WTC11 (cell line): ENCODE data around the gene AGAP3. TPM values are rescaled to one million over a fixed set of nuclear protein-coding genes. Genes with fewer than 3 reads are reported as not detected.
A peak's percentile ranks its signal among the peaks of the same experiment; 100 is the strongest.

ENCODE experiments used
- ATAC-seq: fragments of 200-7000 bp; cut with Tn5 transposase; 2 replicates; pipeline ENCODE4 v1.10.0; 2021; ENCODE audit warnings: mild to moderate bottlenecking, moderate library complexity
- CTCF ChIA-PET: fragments of 300-600 bp; sonication (Branson Sonifier 250); formaldehyde crosslinking; loops from one replicate; lab custom pipeline; 2021; ENCODE audit warnings: antibody characterized with exemption; lab: Charles Lee
- POLR2A ChIA-PET: fragments of 350-600 bp; sonication (Branson Sonifier 250); formaldehyde crosslinking; loops from one replicate; lab custom pipeline; 2021; ENCODE audit warnings: antibody characterized with exemption; lab: Charles Lee
- DNase-seq: peaks from one replicate; pipeline ENCODE4 v3.0.0; 2021; ENCODE audit warnings: low spot score
- H3K27ac Mint-ChIP-seq: 2 replicates; pipeline ENCODE4 v1.8.0; 2021; ENCODE audit warnings: mixed read lengths
- H3K27me3 Mint-ChIP-seq: 2 replicates; pipeline ENCODE4 v1.8.0; 2021; ENCODE audit warnings: low read depth, mild to moderate bottlenecking, moderate library complexity, mixed read lengths
- H3K36me3 Mint-ChIP-seq: 2 replicates; pipeline ENCODE4 v1.8.0; 2021; ENCODE audit warnings: mixed read lengths
- H3K4me1 Mint-ChIP-seq: 2 replicates; pipeline ENCODE4 v1.8.0; 2022; ENCODE audit warnings: mixed read lengths
- H3K4me3 Mint-ChIP-seq: 2 replicates; pipeline ENCODE4 v1.8.0; 2021; ENCODE audit warnings: mild to moderate bottlenecking, moderate library complexity, mixed read lengths
- H3K9me3 Mint-ChIP-seq: 2 replicates; pipeline ENCODE4 v1.8.0; 2021; ENCODE audit warnings: mixed read lengths
- CBFB ChIP-seq: sonication (generic); formaldehyde crosslinking; IDR thresholded peaks from 2 replicates; pipeline ENCODE4 v1.8.1; 2022; ENCODE audit warnings: mild to moderate bottlenecking, low read depth, missing genetic modification reagents
- FOXP1 ChIP-seq: sonication (generic); formaldehyde crosslinking; IDR thresholded peaks from 2 replicates; pipeline ENCODE4 v1.8.0; 2022; ENCODE audit warnings: missing genetic modification reagents, mild to moderate bottlenecking, moderate library complexity, borderline replicate concordance
- GTF2I ChIP-seq: fragments of 250-450 bp; sonication (Bioruptor Pico); conservative IDR thresholded peaks from 2 replicates; pipeline ENCODE4 v1.4.0; 2021; ENCODE audit warnings: mild to moderate bottlenecking
- IRF2 ChIP-seq: sonication (generic); formaldehyde crosslinking; IDR thresholded peaks from 2 replicates; pipeline ENCODE4 v1.8.0; 2022; ENCODE audit warnings: low read depth, missing genetic modification reagents, borderline replicate concordance
- MYBL2 ChIP-seq: sonication (generic); formaldehyde crosslinking; IDR thresholded peaks from 2 replicates; pipeline ENCODE4 v1.8.1; 2023; ENCODE audit warnings: mild to moderate bottlenecking, moderate library complexity, missing genetic modification reagents
- SMAD3 ChIP-seq: sonication (generic); formaldehyde crosslinking; IDR thresholded peaks from 2 replicates; pipeline ENCODE4 v1.8.0; 2022; ENCODE audit warnings: missing genetic modification reagents, mild to moderate bottlenecking, borderline replicate concordance
- SP1 ChIP-seq: sonication (generic); formaldehyde crosslinking; conservative IDR thresholded peaks from 2 replicates; pipeline ENCODE4 v1.8.1; 2022; ENCODE audit warnings: missing genetic modification reagents
- ZNF121 ChIP-seq: sonication (generic); formaldehyde crosslinking; IDR thresholded peaks from 2 replicates; pipeline ENCODE4 v1.8.0; 2023; ENCODE audit warnings: missing genetic modification reagents
- ZNF423 ChIP-seq: fragments of 250-450 bp; sonication (Bioruptor Pico); IDR thresholded peaks from 2 replicates; pipeline ENCODE4 v2.1.2; 2022; ENCODE audit warnings: mild to moderate bottlenecking, moderate library complexity
- total RNA-seq: library from RNA; stranded (reverse); gene quantifications from 3 replicates; pipeline ENCODE4 v1.2.3, GENCODE V29; 2021
- TF ChIP-seq, protein P1 (sequence below): sonication (generic); formaldehyde crosslinking; IDR thresholded peaks from 2 replicates; pipeline ENCODE4 v1.8.0; 2023; ENCODE audit warnings: missing genetic modification reagents, mild to moderate bottlenecking, borderline replicate concordance
- TF ChIP-seq, protein P2 (sequence below): sonication (generic); formaldehyde crosslinking; IDR thresholded peaks from 2 replicates; pipeline ENCODE4 v1.8.0; 2022; ENCODE audit warnings: missing genetic modification reagents
- TF ChIP-seq, protein P3 (sequence below): sonication (generic); formaldehyde crosslinking; conservative IDR thresholded peaks from 2 replicates; pipeline ENCODE4 v1.8.1; 2023; ENCODE audit warnings: mild to moderate bottlenecking, low read depth, missing genetic modification reagents, moderate library complexity
- TF ChIP-seq, protein P4 (sequence below): sonication (generic); formaldehyde crosslinking; IDR thresholded peaks from 2 replicates; pipeline ENCODE4 v1.8.1; 2022; ENCODE audit warnings: mild to moderate bottlenecking, moderate library complexity, missing genetic modification reagents

The AGAP3 gene
- total RNA-seq, 1 experiment from 2014 or later, result 163 TPM

DNA sequence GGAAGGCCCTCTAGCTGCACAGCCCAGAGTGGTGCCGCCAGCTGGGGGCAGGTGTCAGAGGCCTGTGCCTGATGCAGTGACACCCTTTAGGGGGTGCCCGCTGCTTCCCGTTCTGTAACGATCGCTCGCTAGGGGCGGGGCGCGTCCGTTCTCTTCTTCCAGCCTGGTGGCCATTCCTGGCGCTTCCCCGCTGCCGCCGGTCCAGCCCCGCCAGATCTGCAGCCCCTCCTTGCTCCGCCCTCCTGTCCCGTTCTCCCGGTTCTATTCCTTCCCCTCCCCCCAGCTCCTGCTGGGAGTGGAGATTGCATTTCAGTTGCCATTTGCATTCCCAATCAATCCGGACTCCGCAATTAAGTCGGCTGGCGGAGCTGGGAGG lies 39.2 kb downstream of the AGAP3 start (continued):
- TF ChIP-seq, protein P1, sequence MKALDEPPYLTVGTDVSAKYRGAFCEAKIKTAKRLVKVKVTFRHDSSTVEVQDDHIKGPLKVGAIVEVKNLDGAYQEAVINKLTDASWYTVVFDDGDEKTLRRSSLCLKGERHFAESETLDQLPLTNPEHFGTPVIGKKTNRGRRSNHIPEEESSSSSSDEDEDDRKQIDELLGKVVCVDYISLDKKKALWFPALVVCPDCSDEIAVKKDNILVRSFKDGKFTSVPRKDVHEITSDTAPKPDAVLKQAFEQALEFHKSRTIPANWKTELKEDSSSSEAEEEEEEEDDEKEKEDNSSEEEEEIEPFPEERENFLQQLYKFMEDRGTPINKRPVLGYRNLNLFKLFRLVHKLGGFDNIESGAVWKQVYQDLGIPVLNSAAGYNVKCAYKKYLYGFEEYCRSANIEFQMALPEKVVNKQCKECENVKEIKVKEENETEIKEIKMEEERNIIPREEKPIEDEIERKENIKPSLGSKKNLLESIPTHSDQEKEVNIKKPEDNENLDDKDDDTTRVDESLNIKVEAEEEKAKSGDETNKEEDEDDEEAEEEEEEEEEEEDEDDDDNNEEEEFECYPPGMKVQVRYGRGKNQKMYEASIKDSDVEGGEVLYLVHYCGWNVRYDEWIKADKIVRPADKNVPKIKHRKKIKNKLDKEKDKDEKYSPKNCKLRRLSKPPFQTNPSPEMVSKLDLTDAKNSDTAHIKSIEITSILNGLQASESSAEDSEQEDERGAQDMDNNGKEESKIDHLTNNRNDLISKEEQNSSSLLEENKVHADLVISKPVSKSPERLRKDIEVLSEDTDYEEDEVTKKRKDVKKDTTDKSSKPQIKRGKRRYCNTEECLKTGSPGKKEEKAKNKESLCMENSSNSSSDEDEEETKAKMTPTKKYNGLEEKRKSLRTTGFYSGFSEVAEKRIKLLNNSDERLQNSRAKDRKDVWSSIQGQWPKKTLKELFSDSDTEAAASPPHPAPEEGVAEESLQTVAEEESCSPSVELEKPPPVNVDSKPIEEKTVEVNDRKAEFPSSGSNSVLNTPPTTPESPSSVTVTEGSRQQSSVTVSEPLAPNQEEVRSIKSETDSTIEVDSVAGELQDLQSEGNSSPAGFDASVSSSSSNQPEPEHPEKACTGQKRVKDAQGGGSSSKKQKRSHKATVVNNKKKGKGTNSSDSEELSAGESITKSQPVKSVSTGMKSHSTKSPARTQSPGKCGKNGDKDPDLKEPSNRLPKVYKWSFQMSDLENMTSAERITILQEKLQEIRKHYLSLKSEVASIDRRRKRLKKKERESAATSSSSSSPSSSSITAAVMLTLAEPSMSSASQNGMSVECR, result no peak; the same call in 1 of the 2 replicates
- TF ChIP-seq SMAD3 (CRISPR knock-in tag) (no peak), ZNF423 (CRISPR knock-in tag) (no peak; the same call in 1 of the 2 replicates)
- TF ChIP-seq, protein P2, sequence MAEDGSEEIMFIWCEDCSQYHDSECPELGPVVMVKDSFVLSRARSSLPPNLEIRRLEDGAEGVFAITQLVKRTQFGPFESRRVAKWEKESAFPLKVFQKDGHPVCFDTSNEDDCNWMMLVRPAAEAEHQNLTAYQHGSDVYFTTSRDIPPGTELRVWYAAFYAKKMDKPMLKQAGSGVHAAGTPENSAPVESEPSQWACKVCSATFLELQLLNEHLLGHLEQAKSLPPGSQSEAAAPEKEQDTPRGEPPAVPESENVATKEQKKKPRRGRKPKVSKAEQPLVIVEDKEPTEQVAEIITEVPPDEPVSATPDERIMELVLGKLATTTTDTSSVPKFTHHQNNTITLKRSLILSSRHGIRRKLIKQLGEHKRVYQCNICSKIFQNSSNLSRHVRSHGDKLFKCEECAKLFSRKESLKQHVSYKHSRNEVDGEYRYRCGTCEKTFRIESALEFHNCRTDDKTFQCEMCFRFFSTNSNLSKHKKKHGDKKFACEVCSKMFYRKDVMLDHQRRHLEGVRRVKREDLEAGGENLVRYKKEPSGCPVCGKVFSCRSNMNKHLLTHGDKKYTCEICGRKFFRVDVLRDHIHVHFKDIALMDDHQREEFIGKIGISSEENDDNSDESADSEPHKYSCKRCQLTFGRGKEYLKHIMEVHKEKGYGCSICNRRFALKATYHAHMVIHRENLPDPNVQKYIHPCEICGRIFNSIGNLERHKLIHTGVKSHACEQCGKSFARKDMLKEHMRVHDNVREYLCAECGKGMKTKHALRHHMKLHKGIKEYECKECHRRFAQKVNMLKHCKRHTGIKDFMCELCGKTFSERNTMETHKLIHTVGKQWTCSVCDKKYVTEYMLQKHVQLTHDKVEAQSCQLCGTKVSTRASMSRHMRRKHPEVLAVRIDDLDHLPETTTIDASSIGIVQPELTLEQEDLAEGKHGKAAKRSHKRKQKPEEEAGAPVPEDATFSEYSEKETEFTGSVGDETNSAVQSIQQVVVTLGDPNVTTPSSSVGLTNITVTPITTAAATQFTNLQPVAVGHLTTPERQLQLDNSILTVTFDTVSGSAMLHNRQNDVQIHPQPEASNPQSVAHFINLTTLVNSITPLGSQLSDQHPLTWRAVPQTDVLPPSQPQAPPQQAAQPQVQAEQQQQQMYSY (CRISPR knock-in tag), result no peak

DNA sequence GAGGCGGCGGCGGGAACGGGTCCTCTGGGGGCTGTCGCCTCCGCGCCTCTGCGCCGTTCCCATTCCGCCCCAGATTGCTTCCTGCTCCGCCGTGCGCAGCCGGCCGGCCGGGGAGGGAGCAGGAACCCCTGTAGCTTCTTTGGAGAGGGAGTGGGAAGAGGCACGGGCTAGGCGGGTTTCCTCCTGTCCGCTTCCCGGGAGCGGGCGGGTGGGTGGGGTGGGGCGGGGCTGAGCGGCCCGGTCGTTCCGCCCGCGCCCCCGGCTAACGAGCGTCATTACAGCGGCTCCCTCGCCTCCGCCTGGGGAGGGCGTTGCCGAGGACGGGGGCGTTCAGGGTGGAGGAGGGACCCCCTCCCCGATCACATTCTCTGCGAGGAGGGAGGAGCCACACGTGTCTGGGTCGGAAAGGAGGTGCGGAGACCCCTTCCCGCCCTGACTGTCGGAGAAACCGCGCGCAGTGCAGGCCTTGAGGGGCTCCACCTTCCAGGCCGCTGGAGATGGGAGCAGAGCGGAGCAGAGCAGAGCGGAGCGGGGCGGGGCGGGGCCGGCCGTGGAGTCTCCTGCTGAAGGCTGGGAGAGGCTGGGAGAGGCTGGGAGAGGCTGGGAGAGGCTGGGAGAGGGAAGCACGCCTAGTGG lies 39.7 kb downstream of the AGAP3 start:
- Mint-ChIP-seq H3K4me1 (peaks cover 31% of the 10 kb centered on the region), H3K36me3 (peaks cover 22% of the 10 kb centered on the region), H3K9me3 (no peaks in the 10 kb centered on the region), H3K27ac (no peak overlapping the region), H3K27me3 (peaks cover 5% of the 10 kb centered on the region; the same call in 1 of the 2 replicates), H3K4me3 (peak overlapping the region; percentile 83)
- CTCF ChIA-PET, result interaction anchor here (0.6 to 4.2 kb wide), 20 partner anchors 10 to 376 kb away, joined by 3 to 65 read pairs (median 6); partner anchors contain the start of genes ABCF2, GBX1 and H2BK1
- DNase-seq, result no peak
- POLR2A ChIA-PET, result interaction anchor here (0.6 to 1.7 kb wide), 2 partner anchors 101 to 218 kb away, joined by 3 to 7 read pairs; partner anchors contain the start of gene ABCF2
- ATAC-seq, result peak; percentile 46
- TF ChIP-seq GTF2I (CRISPR knock-in tag), result no peak
- no peak for TF ChIP-seq MYBL2 (CRISPR knock-in tag)
- TF ChIP-seq FOXP1 (CRISPR knock-in tag), result 0 out of 2 replicates have a peak, but pooled peaks have one; percentile 9
- TF ChIP-seq ZNF121 (CRISPR knock-in tag), result no peak
- TF ChIP-seq CBFB, result 0 out of 2 replicates have a peak, but pooled peaks have one; percentile 8
- TF ChIP-seq SP1 (CRISPR knock-in tag), result 0 out of 2 replicates have a peak, but pooled peaks have one; percentile 8
- TF ChIP-seq IRF2 (CRISPR knock-in tag), result no peak
- TF ChIP-seq, protein P3, sequence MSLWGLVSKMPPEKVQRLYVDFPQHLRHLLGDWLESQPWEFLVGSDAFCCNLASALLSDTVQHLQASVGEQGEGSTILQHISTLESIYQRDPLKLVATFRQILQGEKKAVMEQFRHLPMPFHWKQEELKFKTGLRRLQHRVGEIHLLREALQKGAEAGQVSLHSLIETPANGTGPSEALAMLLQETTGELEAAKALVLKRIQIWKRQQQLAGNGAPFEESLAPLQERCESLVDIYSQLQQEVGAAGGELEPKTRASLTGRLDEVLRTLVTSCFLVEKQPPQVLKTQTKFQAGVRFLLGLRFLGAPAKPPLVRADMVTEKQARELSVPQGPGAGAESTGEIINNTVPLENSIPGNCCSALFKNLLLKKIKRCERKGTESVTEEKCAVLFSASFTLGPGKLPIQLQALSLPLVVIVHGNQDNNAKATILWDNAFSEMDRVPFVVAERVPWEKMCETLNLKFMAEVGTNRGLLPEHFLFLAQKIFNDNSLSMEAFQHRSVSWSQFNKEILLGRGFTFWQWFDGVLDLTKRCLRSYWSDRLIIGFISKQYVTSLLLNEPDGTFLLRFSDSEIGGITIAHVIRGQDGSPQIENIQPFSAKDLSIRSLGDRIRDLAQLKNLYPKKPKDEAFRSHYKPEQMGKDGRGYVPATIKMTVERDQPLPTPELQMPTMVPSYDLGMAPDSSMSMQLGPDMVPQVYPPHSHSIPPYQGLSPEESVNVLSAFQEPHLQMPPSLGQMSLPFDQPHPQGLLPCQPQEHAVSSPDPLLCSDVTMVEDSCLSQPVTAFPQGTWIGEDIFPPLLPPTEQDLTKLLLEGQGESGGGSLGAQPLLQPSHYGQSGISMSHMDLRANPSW (CRISPR knock-in tag), result no peak
- TF ChIP-seq, protein P1, result no peak
- TF ChIP-seq, protein P4, sequence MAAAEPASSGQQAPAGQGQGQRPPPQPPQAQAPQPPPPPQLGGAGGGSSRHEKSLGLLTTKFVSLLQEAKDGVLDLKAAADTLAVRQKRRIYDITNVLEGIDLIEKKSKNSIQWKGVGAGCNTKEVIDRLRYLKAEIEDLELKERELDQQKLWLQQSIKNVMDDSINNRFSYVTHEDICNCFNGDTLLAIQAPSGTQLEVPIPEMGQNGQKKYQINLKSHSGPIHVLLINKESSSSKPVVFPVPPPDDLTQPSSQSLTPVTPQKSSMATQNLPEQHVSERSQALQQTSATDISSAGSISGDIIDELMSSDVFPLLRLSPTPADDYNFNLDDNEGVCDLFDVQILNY, result 0 out of 2 replicates have a peak, but pooled peaks have one; percentile 54
- TF ChIP-seq, protein P2 (CRISPR knock-in tag), result peak; percentile 94
